GM18511 (cell line): ENCODE results near the gene CACNA1F.

Source experiments
- ATAC-seq: cut with Tn5 transposase; IDR thresholded peaks from one replicate; pipeline ENCODE4 v1.9.1; 2021; ENCODE audit warnings: mild to moderate bottlenecking, moderate library complexity; ENCODE audit not compliant: unreplicated experiment

CACNA1F gene

DNA sequence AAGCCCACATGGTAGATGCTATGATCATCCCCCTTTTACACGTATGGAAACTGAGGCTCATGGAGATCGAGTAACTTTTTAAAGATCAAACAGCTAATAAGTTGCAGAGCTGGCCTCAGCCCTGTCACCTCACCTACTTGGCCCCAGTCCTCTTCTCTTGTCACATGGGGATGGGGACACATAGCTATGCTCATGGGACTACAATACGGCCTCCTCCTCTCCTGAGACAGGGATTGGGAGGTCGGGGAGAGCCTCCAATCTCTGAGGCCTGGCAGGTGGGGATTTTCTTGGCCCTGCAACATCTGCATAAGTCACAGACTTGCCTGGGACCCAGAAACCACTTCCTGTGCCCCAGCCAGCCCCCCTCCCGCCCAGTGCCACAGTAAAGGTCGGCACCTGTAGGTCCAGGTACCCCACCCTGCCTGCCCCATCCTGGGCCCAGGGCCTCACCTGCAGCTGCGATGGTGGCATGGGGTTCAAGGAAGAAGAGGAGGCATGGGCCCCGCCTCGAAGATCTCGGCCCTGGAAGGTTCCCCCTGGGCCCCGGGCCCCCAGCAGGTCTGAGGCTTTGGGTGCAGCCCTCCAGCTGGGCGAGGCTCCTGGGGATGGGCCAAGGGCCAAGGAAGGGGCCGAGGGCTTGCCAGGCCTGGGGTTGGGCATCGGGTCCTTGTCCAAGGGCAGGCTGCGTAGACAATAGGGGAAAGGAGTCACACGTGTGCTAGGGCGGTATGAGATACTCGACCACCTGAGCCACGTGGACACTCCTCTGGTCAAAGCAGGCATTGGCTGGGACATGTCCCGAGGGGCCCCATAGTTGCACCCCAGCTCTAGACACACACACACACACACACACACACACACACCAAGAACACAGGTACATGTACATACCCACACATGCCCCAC lies 25.0 kb upstream of the CACNA1F start:
- ATAC-seq: no peak

DNA sequence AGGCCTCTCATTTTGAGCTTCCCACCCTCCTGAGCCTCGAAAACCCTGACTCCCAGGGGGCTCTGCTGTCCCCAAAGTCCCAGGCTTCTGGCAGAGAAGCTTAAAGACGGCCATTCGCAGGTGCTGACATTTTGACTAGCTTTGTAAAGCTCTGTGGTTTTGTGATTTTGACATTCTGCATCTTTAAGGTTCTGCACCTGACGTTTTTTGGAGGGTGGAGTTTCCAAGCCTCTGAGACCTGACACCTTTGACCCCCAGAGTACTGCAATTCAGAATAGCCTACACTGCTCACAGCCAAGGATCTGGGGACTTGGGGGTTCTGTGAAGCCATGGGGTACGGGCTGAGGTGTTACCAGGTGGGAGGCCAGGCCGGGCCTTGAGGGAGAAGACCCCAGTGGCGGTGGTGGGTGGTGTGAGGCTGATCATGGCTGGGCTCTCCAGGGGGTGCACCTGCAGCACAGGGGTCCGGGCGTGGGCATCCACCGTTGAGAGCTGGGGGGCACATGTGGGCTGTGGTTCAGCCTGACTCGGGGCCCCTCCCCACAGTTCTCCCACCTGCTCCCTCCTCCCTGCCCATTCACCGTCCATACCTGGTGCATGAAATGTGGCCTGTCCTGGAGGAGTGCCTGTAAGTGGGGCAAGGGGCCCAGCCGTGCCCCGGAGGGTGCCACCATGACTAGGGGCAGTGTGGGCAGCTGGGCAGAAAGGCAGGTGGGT lies 24.1 kb upstream of the CACNA1F start:
- no peak for ATAC-seq

DNA sequence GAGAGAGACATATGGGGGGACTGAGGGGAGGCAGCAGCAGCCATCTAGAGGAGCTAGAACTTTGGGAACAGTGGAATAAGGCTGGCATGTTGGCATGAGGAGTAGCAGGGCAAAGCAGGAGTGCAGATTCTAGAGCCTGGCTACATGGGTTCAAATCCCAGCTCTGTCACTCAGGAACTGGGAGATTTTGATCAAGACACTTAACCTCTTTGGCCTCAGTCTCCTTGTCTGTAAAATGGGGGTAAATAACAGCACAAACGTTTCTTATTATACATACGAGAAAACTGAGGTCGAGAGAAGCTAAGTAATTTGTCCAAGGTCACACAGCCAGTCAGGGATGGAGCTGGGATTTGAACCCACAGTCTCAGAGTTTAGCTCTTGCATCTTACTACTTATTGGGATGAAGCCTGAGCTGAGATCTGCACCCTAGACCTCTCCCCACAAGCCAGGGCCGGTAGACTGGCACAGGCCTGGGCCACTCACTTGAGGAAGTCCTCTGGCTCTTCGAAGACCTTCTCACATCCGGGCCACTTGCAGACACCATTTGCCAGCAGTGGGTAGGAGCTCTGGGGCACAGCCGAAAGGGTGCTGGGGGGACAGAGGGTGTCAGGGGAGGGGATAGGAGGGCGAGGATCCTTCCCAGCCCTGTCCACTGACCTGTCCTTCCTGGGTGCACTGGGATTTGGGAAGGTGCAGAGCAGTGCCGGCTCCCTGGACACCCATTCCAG lies 23.3 kb upstream of the CACNA1F start:
- no peak for ATAC-seq

DNA sequence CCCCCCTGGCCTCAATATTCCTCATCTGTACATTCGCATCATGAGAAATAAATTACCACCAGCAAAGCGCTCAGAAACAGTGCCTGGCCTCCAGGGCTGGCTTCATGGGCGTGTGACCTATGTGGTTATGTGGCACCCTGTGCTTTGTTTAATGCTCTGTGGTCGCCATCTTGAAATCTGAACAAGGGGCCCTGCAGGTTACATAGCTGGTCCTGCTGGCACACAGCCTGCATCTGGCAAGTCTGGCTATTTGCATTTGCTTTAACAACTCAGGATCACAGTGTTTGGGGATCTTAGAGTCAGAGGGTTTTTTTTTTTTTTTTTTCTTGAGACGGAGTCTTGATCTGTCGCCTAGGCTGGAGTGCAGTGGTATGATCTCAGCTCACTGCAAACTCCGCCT lies 21.5 kb upstream of the CACNA1F start:
- no peak for ATAC-seq

DNA sequence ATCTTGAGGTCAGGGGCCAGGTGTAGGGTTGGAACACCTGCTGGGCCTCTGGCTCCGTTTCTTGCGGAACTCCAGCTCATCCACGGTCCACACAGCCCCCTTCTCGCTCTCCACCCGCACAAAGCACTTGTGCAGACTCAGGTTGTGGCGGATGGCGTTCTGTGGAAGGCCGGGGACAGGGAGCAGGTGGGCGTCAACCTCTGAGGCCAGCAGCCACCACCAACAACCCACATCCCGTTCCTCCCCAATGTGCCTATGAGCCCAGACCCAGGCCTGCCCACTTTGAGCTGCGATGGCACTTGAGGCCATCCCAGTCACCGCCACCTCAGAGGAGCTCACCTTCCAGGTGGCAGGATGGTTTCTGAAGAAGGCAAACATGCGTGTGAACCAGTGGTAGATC lies 18.2 kb upstream of the CACNA1F start:
- no peak for ATAC-seq

DNA sequence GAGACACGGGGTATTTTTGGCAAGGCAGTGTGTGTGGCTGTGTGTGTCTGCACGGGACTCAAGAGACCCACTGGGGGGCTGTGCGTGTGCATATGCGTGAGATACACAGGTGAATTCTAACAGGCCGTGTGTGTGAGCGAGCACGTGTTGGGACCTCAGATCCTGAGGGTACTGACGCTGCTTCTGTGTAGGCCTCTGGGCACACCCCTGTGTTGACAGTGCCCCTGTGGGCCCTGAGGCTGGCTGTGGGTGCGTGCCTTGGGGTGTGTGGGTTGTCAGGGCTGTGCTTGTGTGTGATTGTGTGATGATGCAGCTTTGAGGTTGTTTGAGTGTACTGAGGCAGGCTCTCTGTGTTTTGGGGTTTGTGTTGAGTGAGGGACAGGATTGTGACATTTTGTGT lies 17.4 kb upstream of the CACNA1F start:
- no peak for ATAC-seq

DNA sequence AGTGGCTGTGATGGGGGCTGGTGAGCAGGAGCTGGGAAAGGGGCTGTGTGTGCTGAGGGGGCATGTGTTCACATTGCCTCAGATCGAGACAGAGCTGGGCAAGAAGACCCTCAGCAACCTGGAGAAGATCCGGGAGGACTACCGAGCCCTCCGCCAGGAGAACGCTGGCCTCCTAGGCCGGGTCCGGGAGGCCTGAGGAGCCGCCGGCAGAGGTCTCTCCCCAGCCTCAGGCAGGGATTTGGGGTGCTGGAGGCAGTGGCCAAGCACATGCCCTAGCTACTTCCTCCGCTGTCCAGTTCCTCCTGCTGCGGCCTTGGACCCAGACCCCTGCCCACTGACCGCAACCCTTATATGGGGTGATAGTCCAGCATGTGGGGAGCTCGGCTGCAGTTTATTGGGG lies 16.9 kb upstream of the CACNA1F start:
- ATAC-seq: no peak

DNA sequence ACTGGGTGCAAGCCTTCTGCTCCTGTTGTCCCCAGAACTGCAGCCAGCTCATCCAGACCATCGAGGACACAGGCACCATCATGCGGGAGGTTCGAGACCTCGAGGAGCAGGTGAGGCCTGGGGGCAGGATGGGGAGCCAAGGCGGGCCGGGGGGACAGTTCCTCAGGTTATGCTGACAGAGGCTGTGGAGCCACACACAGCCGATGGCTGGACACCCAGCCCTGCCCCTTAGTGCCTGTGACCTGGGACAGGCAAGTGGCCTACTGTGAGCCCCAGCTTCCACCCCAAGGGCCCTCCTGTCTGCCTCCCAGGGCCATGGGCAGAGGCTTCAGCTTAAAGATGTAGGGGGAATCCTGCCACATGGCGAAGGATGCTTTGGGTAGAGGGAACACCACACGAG lies 16.5 kb upstream of the CACNA1F start:
- no peak for ATAC-seq

DNA sequence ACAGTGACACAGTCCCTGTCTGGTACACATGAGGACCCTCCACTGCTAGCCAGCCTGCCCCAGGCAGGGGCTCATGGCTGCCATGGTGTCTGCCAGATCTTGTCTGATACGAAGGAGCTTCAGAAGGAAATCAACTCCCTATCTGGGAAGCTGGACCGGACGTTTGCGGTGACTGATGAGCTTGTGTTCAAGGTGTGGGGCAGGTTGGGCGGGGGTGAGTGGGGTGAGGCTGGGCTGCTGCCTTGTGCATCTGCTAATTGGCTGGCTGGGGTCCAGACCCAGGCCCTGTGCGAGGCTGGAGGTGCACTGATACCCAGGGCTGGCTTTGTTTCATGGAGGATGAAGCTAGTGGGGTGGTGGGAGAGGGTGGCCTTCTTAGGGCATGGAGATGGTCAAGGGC lies 15.9 kb upstream of the CACNA1F start:
- no peak for ATAC-seq

DNA sequence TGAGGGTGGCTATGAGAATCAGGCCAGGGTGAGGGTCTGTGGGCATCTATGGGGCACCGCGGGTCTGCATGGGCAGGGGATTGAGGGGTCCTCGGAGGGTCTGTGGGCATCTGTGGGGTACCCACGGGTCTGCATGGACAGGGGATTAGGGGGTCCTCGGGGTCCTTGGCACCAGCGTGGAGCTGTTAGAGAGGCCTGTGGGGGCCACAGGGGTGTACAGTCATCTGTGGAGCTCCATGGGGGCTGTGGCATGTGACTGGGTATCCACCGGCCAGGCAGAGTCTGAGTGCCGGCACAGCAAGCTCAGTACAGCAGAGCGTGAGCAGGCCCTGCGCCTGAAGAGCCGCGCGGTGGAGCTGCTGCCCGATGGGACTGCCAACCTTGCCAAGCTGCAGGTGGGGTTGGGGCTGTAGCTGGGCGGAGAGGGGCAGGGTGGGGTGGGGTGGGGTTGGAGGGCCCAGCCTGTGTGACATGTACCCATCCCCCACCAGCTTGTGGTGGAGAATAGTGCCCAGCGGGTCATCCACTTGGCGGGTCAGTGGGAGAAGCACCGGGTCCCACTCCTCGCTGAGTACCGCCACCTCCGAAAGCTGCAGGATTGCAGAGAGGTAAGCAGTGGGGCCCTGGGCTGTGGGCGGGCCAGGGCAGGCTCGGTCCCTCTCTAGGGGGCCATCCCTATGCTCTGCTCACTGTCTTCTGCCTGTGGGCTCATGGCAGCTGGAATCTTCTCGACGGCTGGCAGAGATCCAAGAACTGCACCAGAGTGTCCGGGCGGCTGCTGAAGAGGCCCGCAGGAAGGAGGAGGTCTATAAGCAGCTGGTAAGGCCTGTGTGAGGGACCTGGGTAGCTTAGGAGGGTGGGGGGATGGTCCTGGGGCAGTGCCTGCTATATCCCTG lies 15.0 kb upstream of the CACNA1F start:
- no peak for ATAC-seq

DNA sequence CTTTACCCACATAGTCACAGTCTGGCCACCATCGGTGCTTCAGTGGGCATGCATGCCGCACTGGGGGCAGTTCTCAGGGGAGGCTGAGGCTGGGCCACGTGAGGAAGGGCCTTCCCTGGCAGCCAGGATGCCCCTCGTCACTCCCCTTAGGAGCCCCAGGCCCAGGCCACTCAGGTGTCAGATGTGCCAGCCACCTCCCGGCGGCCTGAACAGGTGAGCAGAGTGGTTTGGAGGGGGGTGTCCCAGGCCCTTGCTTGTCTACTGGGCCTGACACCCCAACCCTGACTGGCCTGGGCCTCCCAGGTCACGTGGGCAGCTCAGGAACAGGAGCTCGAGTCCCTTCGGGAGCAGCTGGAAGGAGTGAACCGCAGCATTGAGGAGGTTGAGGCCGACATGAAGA lies 14.2 kb upstream of the CACNA1F start:
- no peak for ATAC-seq

DNA sequence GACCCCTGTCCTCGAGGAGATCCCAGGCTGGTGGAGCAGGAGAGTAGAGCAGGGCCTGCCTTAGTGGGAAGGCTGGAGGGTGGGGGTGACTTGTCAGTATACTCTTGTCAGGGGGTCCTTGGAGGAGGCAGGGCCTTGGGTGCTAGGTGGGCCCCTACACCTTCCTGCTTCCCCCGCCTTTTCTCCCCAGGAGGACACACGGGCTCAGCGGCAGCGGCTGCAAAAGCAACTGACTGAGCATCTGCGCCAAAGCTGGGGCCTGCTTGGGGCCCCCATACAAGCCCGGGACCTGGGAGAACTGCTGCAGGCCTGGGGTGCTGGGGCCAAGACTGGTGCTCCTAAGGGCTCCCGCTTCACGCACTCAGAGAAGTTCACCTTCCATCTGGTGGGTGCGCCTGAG lies 13.4 kb upstream of the CACNA1F start:
- no peak for ATAC-seq

DNA sequence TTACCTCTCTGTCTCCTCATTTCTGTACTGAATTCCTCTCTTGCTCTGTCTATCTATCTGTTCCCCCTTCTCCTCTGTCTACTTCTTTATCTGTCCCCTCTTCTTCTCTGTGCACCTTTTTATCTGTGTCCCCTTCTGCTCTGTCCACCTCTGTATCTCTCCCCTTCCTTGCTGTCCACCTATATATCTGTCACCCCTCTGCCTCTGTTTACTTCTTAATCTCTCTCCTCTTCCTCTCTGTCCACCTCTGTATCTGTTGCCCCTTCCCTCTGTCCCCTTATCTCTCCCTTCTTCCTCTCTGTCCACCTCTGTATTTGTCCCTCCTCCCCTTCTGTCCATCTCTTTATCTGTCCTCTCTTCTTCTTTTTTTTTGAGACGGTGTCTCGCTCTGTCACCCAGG lies 11.1 kb upstream of the CACNA1F start:
- no peak for ATAC-seq

DNA sequence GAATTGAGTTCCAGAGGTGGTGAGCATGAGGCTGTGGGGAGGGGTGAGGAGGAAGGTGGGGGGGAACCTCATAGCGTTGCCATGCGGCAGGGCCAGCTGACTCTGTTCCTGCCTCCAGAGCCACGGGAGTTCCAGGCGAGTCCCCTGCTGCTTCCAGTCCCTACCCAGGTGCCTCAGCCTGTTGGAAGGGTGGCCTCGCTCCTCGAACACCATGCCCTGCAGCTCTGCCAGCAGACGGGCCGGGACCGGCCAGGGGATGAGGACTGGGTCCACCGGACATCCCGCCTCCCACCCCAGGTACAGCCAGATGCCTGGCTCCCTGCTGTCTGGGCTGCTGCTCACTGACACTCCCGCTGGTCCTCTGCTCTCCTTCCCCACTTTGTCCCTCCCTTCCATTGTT lies 10.0 kb upstream of the CACNA1F start:
- no peak for ATAC-seq

DNA sequence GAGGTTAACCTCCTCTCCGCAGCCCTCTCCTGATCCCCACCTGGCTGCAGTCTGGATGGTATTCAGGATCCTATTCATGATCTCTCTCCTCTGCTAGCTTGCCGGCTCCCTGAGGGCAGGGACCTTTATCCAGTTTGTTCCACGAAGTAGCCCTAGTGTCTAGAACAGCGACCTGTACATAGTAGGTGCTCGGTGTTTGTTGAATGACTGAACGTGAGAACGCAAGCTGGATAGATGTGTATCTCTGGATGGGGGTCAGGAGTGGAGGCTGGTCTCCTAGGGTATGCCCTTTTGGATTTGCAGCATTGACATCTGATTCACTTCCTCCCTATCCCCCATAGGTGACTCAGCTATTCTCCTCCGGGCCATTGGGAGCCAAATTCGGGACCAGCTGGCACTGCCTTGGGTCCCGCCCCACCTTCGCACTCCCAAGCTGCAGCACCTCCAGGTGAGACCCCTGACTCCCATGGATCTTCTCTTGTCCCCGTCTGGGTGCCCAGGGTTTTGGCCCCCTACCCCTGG lies 9.5 kb upstream of the CACNA1F start:
- no peak for ATAC-seq

DNA sequence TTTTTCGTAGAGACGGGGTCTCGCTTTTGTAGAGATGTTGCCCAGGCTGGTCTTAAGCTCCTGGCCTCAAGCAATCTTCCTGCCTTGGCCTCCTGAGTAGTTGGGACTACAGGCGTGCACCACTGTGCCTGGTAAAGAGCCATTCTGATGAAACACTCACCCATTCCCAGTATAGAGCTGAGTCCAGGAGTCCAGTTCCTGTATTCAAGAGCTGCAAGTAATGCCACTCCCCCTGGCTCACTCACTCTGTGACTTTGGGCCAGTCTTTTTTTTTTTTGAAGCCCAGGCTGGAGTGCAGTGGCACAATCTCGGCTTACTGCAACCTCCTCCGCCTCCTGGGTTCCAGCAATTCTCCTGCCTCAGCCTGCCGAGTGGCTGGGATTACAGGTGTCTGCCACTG lies 5.6 kb upstream of the CACNA1F start:
- no peak for ATAC-seq

DNA sequence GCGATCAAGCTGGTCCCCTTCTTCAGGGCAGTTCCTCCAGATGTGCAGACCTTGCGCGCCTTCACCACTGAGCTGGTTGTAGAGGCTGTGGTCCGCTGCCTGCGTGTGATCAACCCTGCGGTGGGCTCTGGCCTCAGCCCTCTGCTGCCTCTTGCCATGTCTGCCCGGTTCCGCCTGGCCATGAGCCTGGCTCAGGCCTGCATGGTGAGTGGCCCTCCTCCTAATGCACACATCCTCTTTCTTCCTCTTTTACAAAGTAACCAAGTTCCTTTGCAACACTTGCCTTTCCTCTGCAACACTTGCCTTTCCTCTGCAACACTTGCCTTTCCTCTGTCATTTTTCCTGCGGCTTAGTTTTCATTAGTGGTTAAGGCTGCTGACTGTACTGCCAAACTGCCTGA lies 3.9 kb upstream of the CACNA1F start:
- ATAC-seq: peak; percentile 66

DNA sequence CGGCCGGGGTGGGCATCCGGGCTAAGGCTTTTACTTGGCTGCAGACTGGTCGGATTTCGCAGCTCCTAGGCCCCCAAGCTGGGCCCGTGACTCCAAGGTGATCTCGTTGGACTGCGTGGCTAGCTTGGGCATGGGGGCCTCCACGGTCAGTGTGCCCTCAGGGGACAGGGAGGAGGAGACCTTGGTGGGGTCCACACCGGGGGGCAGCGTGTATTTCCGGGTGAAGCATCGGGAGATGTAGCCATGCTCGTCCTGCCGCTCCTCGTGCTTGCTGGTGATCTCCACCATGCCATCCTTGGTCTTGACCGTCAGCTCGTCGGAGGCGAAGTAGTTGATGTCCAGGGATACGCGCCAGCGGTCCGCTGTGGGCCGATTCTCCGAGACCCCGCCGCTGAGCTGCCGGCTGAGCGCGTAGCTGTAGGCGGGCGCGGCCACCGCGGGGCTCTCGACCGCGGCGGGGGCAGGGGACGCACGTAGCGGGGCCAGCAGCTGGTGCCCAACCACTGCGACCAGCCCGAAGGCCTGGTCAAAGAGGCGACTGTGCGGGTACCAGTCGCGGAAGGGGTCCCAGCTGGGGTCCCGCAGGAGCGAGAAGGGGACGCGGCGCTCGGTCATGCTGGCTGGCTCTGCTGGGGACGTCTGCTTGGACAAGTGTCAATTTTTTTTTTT lies 881 bp upstream of the CACNA1F start:
- ATAC-seq: no peak

DNA sequence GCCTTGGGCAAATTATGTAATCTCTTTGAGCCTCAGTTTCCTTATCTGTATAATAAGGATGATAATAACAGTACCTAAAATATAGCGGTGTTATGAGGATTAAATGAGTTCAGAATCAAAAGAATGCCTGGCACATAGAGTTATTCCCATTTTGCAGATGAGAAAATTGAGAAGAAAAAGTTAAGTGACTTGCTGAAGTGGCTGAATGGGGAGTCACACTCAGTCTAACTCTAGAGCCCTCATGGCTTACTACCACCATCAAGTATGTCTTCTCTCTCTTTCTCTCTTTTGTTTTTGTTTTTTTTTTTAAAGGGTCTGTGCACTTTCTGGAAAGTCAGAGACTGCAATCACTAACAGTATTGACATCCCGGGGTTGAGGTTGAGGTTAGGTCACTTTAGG lies 615 bp downstream of the CACNA1F start:
- ATAC-seq: no peak
